ENCODE measurements around the gene PJVK.

The PJVK gene

DNA sequence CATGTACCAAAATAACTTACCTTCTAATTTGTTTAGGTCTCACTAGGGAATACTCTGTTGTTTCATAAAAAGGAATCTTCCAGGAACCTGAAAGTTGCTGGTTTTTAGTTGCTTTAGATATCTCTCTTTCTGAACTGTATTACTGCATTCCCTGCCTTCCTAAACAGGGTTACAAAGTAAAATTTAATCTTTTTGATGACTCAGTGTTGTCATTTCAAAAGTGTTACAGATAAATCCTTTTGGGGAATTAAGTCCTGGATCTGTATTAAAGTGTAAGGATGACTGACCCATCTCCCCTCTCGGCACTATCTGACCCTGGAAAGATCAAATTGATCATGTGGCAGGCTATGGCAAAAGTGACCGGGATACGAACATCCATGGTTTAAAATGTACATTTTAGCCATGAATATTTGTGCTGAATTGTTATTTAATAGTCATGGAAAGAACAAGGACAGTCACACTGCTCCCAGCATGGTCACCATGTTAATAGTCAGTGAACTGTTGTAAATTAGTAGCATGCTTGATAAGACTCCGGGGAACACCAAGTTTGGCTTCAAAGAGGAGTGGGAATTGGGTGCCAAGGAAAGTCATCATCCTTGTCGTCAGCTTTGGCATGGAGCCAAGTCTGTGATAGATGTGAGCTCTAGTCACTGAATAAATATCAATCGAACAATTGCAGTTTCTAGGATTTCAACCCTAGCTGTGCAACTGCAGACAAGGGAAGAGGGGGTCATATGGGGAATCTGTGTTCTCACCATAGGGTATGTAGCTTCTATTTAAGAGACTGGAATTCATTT lies 33.3 kb downstream of the PJVK start:
- Histone ChIP-seq H3K36me3 (ENCODE audit: insufficient read depth, low read length) (no peaks in the 10 kb centered on the region), H3K27ac (ENCODE audit: low read depth, low read length) (no peak overlapping the region), H3K9me3 (ENCODE audit: low read length) (no peaks in the 10 kb centered on the region), H3K4me1 (ENCODE audit: insufficient read depth, low read length) (peaks cover 40% of the 10 kb centered on the region), H3K27me3 (ENCODE audit: control insufficient read depth in 1 of 2, insufficient read depth in 2 of 2, low read length in 2 of 2) (no peaks in the 10 kb centered on the region), H3K4me3 (ENCODE audit: low read depth in 1 of 2, low read length in 2 of 2) (no peak overlapping the region), H3K9ac (ENCODE audit: low read length) (no peak overlapping the region)

DNA sequence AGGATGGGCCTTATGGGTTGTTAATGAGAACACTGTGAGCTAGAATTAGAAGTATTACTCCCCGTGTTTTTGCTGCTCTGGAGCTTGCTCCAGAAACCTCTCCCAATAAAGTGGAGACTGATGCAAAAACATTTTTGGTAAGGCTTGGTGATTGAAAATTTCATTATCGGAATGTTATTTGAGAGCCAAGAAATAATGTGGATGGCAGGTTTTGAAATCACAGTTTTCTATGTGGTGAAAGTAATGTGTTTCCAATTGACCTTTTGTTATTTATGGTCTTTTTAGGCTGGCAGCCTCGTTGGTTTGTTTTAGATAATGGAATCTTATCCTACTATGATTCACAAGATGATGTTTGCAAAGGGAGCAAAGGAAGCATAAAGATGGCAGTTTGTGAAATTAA lies 34.2 kb downstream of the PJVK start:
- Histone ChIP-seq H3K9me3 (ENCODE audit: low read length) (no peaks in the 10 kb centered on the region), H3K4me3 (ENCODE audit: low read depth in 1 of 2, low read length in 2 of 2) (no peak overlapping the region), H3K36me3 (ENCODE audit: insufficient read depth, low read length) (no peaks in the 10 kb centered on the region), H3K27me3 (ENCODE audit: control insufficient read depth in 1 of 2, insufficient read depth in 2 of 2, low read length in 2 of 2) (no peaks in the 10 kb centered on the region), H3K4me1 (ENCODE audit: insufficient read depth, low read length) (peaks cover 36% of the 10 kb centered on the region), H3K27ac (ENCODE audit: low read depth, low read length) (no peak overlapping the region), H3K9ac (ENCODE audit: low read length) (no peak overlapping the region)

DNA sequence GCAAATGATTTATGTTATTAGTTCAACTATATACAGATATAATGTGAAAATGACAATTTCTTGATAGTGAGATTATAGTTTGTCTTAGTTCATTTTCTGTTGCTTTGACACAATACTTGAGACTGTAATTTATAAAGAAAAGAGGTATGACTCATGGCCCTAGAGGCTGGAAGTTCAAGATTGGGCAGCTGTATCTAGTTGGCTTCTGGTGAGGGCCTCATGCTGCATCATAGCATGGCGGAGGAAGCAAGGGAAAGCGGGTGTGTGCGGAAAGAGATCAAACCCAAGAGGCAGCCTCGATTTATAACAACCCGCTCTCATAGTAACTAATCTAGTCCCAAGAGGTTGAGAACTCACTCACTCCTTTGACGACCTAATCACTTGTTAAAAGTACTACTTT lies 40.4 kb downstream of the PJVK start:
- Histone ChIP-seq H3K27me3 (ENCODE audit: control insufficient read depth in 1 of 2, insufficient read depth in 2 of 2, low read length in 2 of 2) (no peaks in the 10 kb centered on the region), H3K4me3 (ENCODE audit: low read depth in 1 of 2, low read length in 2 of 2) (no peak overlapping the region), H3K4me1 (ENCODE audit: insufficient read depth, low read length) (no peaks in the 10 kb centered on the region), H3K9ac (ENCODE audit: low read length) (no peak overlapping the region), H3K9me3 (ENCODE audit: low read length) (no peaks in the 10 kb centered on the region), H3K27ac (ENCODE audit: low read depth, low read length) (no peak overlapping the region), H3K36me3 (ENCODE audit: insufficient read depth, low read length) (peaks cover 40% of the 10 kb centered on the region)

GRCh38 chr2:178496049-178496448 lies 44.9 kb downstream of the PJVK start:
- H3K9ac ChIP-seq (ENCODE audit: low read length), result no peak overlapping the region
- H3K4me1 ChIP-seq (ENCODE audit: insufficient read depth, low read length), result no peaks in the 10 kb centered on the region
- no peaks in the 10 kb centered on the region for H3K9me3 ChIP-seq (ENCODE audit: low read length)
- no peak overlapping the region for H3K4me3 ChIP-seq (ENCODE audit: low read depth in 1 of 2, low read length in 2 of 2)
- H3K27me3 ChIP-seq (ENCODE audit: control insufficient read depth in 1 of 2, insufficient read depth in 2 of 2, low read length in 2 of 2), result no peaks in the 10 kb centered on the region
- H3K27ac ChIP-seq (ENCODE audit: low read depth, low read length), result no peak overlapping the region
- H3K36me3 ChIP-seq (ENCODE audit: insufficient read depth, low read length), result peaks cover 65% of the 10 kb centered on the region

DNA sequence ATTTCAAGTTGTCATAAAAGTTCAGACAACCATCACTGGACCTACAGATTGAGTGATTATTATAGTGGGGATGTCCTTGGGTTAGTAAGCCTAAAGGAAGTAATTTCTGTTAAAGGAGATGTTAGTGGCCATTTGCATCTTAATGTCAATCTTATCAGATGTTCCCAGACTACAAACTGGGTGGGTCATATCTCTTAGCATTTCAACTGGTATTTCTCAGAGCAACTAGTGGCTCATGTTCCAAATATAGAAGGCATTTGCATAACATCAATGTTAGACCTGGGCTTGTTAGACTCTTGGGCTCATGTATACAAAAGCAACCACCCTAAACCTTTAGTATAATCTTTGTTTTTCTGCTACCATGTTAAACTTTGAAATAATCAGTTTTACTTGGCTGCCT lies 47.0 kb downstream of the PJVK start:
- Histone ChIP-seq H3K4me1 (ENCODE audit: insufficient read depth, low read length) (no peaks in the 10 kb centered on the region), H3K9ac (ENCODE audit: low read length) (no peak overlapping the region), H3K27ac (ENCODE audit: low read depth, low read length) (no peak overlapping the region), H3K4me3 (ENCODE audit: low read depth in 1 of 2, low read length in 2 of 2) (no peak overlapping the region), H3K27me3 (ENCODE audit: control insufficient read depth in 1 of 2, insufficient read depth in 2 of 2, low read length in 2 of 2) (no peaks in the 10 kb centered on the region), H3K36me3 (ENCODE audit: insufficient read depth, low read length) (peaks cover 73% of the 10 kb centered on the region), H3K9me3 (ENCODE audit: low read length) (no peaks in the 10 kb centered on the region)

DNA sequence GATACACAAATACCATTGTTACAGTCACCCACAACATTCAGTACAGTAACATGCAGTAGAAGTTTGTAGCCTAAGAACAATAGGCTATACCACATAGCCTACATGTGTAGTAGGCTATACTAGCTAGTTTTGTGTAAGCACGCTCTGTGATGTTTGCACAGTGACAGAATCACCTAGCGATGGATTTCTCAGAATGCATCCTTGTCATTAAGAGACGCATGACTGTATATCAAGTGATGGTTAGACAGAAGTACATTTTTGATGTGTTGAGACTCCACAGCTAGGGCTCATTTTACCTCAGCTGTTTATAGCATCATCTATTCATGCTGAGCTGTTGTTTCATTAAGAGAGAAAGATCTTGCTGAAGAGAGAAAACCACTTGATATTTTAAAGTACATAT lies 48.5 kb downstream of the PJVK start:
- no peaks in the 10 kb centered on the region for H3K27me3 ChIP-seq (ENCODE audit: control insufficient read depth in 1 of 2, insufficient read depth in 2 of 2, low read length in 2 of 2)
- H3K36me3 ChIP-seq (ENCODE audit: insufficient read depth, low read length), result peaks cover 70% of the 10 kb centered on the region
- H3K4me1 ChIP-seq (ENCODE audit: insufficient read depth, low read length), result no peaks in the 10 kb centered on the region
- H3K4me3 ChIP-seq (ENCODE audit: low read depth in 1 of 2, low read length in 2 of 2), result no peak overlapping the region
- no peaks in the 10 kb centered on the region for H3K9me3 ChIP-seq (ENCODE audit: low read length)
- no peak overlapping the region for H3K9ac ChIP-seq (ENCODE audit: low read length)
- no peak overlapping the region for H3K27ac ChIP-seq (ENCODE audit: low read depth, low read length)

GRCh38 chr2:178502751-178503150 lies 51.6 kb downstream of the PJVK start:
- Histone ChIP-seq H3K9ac (ENCODE audit: low read length) (no peak overlapping the region), H3K27me3 (ENCODE audit: control insufficient read depth in 1 of 2, insufficient read depth in 2 of 2, low read length in 2 of 2) (no peaks in the 10 kb centered on the region), H3K4me3 (ENCODE audit: low read depth in 1 of 2, low read length in 2 of 2) (no peak overlapping the region), H3K27ac (ENCODE audit: low read depth, low read length) (no peak overlapping the region), H3K4me1 (ENCODE audit: insufficient read depth, low read length) (no peaks in the 10 kb centered on the region), H3K36me3 (ENCODE audit: insufficient read depth, low read length) (peaks cover 50% of the 10 kb centered on the region), H3K9me3 (ENCODE audit: low read length) (no peaks in the 10 kb centered on the region)

DNA sequence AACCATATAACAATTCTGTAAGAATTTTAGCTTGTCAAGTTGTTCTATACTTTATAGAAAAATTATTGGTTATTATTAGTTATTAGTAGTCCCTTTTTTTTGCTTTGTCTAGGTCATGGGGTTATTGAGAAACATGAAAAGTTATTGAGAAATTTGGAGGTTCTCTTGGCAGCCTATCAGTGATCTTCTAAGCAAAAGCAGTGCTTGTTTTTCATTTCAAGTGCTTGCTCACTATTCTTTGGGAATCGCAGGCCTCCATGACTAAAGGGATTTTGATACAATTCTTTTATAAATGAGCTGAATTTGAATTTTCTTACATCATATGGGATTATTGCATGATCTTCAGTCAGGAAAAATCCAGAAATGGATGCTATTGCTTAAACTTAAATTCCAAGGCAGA lies 54.9 kb downstream of the PJVK start:
- H3K36me3 ChIP-seq (ENCODE audit: insufficient read depth, low read length), result peaks cover 30% of the 10 kb centered on the region
- no peaks in the 10 kb centered on the region for H3K27me3 ChIP-seq (ENCODE audit: control insufficient read depth in 1 of 2, insufficient read depth in 2 of 2, low read length in 2 of 2)
- H3K9ac ChIP-seq (ENCODE audit: low read length), result no peak overlapping the region
- no peak overlapping the region for H3K4me3 ChIP-seq (ENCODE audit: low read depth in 1 of 2, low read length in 2 of 2)
- no peaks in the 10 kb centered on the region for H3K9me3 ChIP-seq (ENCODE audit: low read length)
- H3K4me1 ChIP-seq (ENCODE audit: insufficient read depth, low read length), result no peaks in the 10 kb centered on the region
- H3K27ac ChIP-seq (ENCODE audit: low read depth, low read length), result no peak overlapping the region

DNA sequence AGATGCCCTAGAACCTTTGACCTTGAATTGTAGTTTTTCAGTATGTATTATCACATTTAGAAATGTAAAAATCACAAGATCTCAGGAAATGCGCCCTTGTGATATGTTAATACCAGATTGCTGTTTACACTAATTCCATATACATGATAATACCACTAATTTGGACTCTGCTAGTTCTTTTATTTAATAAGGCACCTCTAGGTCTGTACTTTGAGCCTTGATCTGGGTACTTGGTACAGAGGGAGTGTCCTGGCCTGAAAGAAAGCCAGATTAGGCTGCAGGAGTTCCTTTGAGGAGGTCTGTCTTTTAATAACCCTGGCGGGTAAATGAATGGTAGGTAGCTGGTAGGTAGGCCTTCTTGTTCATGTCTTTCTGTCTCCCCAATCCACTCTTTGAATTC lies 55.3 kb downstream of the PJVK start:
- Histone ChIP-seq H3K27me3 (ENCODE audit: control insufficient read depth in 1 of 2, insufficient read depth in 2 of 2, low read length in 2 of 2) (no peaks in the 10 kb centered on the region), H3K4me1 (ENCODE audit: insufficient read depth, low read length) (no peaks in the 10 kb centered on the region), H3K9me3 (ENCODE audit: low read length) (no peaks in the 10 kb centered on the region), H3K9ac (ENCODE audit: low read length) (no peak overlapping the region), H3K36me3 (ENCODE audit: insufficient read depth, low read length) (peaks cover 25% of the 10 kb centered on the region), H3K27ac (ENCODE audit: low read depth, low read length) (no peak overlapping the region), H3K4me3 (ENCODE audit: low read depth in 1 of 2, low read length in 2 of 2) (no peak overlapping the region)

- no peak overlapping the region for H3K27ac ChIP-seq (ENCODE audit: low read depth, low read length)
- no peaks in the 10 kb centered on the region for H3K4me1 ChIP-seq (ENCODE audit: insufficient read depth, low read length)
- no peaks in the 10 kb centered on the region for H3K27me3 ChIP-seq (ENCODE audit: control insufficient read depth in 1 of 2, insufficient read depth in 2 of 2, low read length in 2 of 2)
- H3K36me3 ChIP-seq (ENCODE audit: insufficient read depth, low read length), result peaks cover 21% of the 10 kb centered on the region
- H3K9me3 ChIP-seq (ENCODE audit: low read length), result no peaks in the 10 kb centered on the region
- no peak overlapping the region for H3K4me3 ChIP-seq (ENCODE audit: low read depth in 1 of 2, low read length in 2 of 2)
- no peak overlapping the region for H3K9ac ChIP-seq (ENCODE audit: low read length)
Observed at GRCh38 chr2:178506949-178507348, 55.8 kb downstream of the PJVK start.

DNA sequence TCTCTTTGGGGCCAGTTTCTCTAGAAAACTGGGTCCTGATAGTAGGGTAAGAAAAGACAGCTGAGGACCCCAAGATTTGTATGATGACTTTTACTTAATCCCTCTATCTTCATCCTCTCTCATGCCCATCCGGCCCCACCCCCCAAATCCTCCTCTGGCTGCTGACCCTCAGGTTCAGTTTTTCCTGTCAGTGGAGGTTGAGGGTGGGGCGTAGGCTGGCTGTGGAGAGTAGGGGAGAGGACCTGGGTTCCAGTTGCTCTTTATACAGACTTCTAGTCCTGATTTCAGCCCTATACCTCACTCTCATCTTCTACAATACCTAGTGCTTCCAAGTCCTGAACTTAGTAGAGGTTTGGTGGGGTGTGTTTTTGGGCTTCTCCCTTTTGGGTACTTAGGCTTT lies 57.5 kb downstream of the PJVK start:
- Histone ChIP-seq H3K27me3 (ENCODE audit: control insufficient read depth in 1 of 2, insufficient read depth in 2 of 2, low read length in 2 of 2) (no peaks in the 10 kb centered on the region), H3K9me3 (ENCODE audit: low read length) (no peaks in the 10 kb centered on the region), H3K4me3 (ENCODE audit: low read depth in 1 of 2, low read length in 2 of 2) (no peak overlapping the region), H3K27ac (ENCODE audit: low read depth, low read length) (no peak overlapping the region), H3K9ac (ENCODE audit: low read length) (no peak overlapping the region), H3K4me1 (ENCODE audit: insufficient read depth, low read length) (no peaks in the 10 kb centered on the region), H3K36me3 (ENCODE audit: insufficient read depth, low read length) (peaks cover 9% of the 10 kb centered on the region)

DNA sequence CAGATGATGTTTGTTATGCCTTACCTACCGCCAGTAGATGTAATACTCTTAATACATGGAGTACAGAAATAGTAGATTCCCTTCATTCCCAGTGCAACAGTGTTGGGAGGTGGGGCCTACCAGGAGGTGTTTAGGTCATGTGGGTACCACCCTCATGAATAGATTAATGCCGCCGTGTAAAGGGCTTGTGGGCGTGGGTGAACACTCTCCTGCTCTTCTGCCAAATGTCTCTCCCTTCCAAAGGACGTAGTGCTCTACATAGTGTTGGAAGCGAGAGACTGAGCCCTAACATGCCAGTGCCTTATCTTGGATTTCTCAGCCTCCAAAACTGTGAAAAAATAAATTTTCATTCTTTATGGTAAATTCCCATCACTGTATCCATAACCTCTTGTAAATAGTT lies 59.2 kb downstream of the PJVK start:
- Histone ChIP-seq H3K4me3 (ENCODE audit: low read depth in 1 of 2, low read length in 2 of 2) (no peak overlapping the region), H3K9me3 (ENCODE audit: low read length) (no peaks in the 10 kb centered on the region), H3K27ac (ENCODE audit: low read depth, low read length) (no peak overlapping the region), H3K36me3 (ENCODE audit: insufficient read depth, low read length) (peaks cover 5% of the 10 kb centered on the region), H3K9ac (ENCODE audit: low read length) (no peak overlapping the region), H3K27me3 (ENCODE audit: control insufficient read depth in 1 of 2, insufficient read depth in 2 of 2, low read length in 2 of 2) (no peaks in the 10 kb centered on the region), H3K4me1 (ENCODE audit: insufficient read depth, low read length) (no peaks in the 10 kb centered on the region)
